HL-60 (cell line): ENCODE data around the gene UBIAD1.

Experiments used
- CTCF ChIP-seq: IDR thresholded peaks from one replicate; pipeline ENCODE4 v1.5.1; 2011; ENCODE audit warnings: low read length, control low read depth, inconsistent platforms; ENCODE audit not compliant: insufficient read depth
- POLR2AphosphoS5 ChIP-seq: IDR thresholded peaks from 2 replicates; pipeline ENCODE4 v1.6.1; 2012; ENCODE audit warnings: low read depth
- SPI1 ChIP-seq: IDR thresholded peaks from 2 replicates; pipeline ENCODE4 v1.6.1; 2012; ENCODE audit warnings: low read depth, mild to moderate bottlenecking, borderline replicate concordance

- TF ChIP-seq CTCF (no peak), SPI1 (no peak), POLR2AphosphoS5 (no peak)
Observed at GRCh38 chr1:11331945-11332546, 59.0 kb downstream of the UBIAD1 start.
